KBM-7 (cell line): ENCODE data around the gene SLC29A1.

Source experiments
- DNase-seq: peaks from one replicate; pipeline ENCODE4 v3.0.0-alpha.2; 2015
- in situ Hi-C: fragments of 300-500 bp; cut with MboI; formaldehyde crosslinking; loops from 2 replicates; pipeline ENCODE4 v1.14.3; 2020; ENCODE audit warnings: low sequenced_read_pairs, low pct_unique_long_range_greater_than_20kb, mixed read lengths

The SLC29A1 gene

GRCh38 chr6:44273617-44274016, 50.2 kb downstream of the SLC29A1 start:
- no peak for DNase-seq
- in situ Hi-C loops = no loop called here

GRCh38 chr6:44275271-44275748, 51.9 kb downstream of the SLC29A1 start:
- DNase-seq = no peak
- in situ Hi-C loops = no loop called here

GRCh38 chr6:44275749-44276648, 52.6 kb downstream of the SLC29A1 start:
- no peak for DNase-seq
- in situ Hi-C loops = no loop called here

- no peak for DNase-seq
- in situ Hi-C loops = no loop called here
These were observed 53.6 kb downstream of the SLC29A1 start for GRCh38 chr6:44276667-44277640.

GRCh38 chr6:44277763-44278162, 54.4 kb downstream of the SLC29A1 start:
- no peak for DNase-seq
- in situ Hi-C loops = no loop called here

- no peak for DNase-seq
- in situ Hi-C loops = no loop called here
These were observed 54.9 kb downstream of the SLC29A1 start for GRCh38 chr6:44278315-44278714.

GRCh38 chr6:44278774-44279697, 55.6 kb downstream of the SLC29A1 start:
- no peak for DNase-seq
- in situ Hi-C loops = no loop called here
